COLO668 (cell line): ENCODE results near the gene PGAM4.
"Not testable (repeated sequence)": the region's sequence is repeated elsewhere in the genome, so short reads cannot be mapped to it uniquely, and the experiment has no call there.

Experiments
- DNase-seq: peaks from one replicate; lab custom pipeline; 2025; ENCODE audit not compliant: unreplicated experiment; lab: John Stamatoyannopoulos, UW

Gene PGAM4

GRCh38 chrX:77930581-77930980, 38.9 kb downstream of the PGAM4 start:
- DNase-seq, result no peak

DNA sequence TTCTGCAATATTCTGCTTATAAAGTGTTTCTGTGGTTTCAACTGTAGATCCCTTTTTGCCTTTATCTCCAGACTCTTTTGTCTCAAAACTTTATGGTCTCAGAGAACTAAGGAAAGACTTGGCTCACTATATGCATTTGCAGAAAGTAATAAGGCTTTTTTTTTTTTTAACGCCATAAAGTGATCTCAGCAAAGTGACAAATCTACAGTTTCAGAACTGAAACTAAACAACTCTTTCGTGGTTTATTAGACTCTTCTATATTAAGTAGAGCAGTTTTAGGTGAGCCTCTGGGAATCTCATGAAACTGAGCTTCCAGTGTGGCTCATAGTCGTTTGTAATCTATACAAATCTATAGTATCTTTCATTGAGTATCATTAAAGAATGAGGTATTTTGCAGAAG, 43.7 kb downstream of the PGAM4 start:
- DNase-seq, result no peak

DNA sequence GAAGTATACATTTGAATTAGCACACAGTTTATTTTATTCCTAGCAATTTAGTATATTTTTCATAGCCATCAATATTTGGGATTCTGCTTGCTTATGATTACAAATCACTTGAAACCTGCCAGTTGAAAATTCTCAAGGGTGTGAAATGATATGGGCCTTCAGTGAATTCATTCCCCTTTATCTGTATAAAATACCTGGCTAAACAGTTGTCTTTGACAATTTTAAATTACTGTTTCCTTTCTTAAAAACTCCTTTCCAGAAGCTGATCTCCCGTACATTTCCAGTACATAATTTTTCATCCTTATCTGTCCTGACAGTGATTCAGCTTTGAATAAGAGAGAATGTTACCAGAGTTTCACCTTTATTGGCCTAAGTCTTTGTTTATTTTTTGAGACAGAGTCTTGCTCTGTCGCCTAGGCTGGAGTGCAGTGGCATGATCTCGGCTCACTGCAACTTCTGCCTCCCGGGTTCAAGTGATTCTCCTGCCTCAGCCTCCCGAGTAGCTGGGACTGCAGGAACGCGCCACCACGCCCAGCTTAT, 45.0 kb downstream of the PGAM4 start:
- no peak for DNase-seq

GRCh38 chrX:77922787-77923186, 46.7 kb downstream of the PGAM4 start:
- DNase-seq, result no peak

GRCh38 chrX:77919370-77919769, 50.1 kb downstream of the PGAM4 start:
- not testable (repeated sequence) for DNase-seq

DNA sequence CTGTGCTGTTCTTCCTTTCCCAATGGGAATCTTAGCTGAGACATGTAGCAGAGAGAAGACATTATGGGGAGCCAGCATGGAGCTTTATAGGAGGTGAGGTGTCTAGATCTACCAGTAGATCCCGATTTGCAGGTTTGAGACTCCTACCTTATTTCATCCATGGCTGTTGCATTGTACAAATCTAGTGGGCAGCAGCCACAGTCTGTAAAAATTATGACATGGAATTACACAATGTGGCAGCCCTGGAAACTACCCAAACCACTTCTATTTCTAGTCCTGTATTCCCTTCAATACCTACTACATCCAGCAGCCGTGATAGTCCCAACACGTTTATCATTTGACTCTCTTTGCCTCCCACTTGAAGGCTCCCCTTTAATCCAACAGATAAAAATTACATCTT, 50.9 kb downstream of the PGAM4 start:
- no peak for DNase-seq
